HepG2 (cell line): ENCODE measurements around the gene LRRC74A.

Experiments used
- HIC2 ChIP-seq: sonication (generic); formaldehyde crosslinking; IDR thresholded peaks from 2 replicates; pipeline ENCODE4 v1.9.0; 2022; ENCODE audit warnings: low read depth, missing genetic modification reagents
- ZNF30 ChIP-seq: sonication (generic); formaldehyde crosslinking; IDR thresholded peaks from 2 replicates; pipeline ENCODE4 v1.5.0; 2020; ENCODE audit warnings: mild to moderate bottlenecking, missing genetic modification reagents

GRCh38 chr14:76846331-76847047, 20.3 kb downstream of the LRRC74A start:
- TF ChIP-seq ZNF30 (no peak), HIC2 (no peak)
